ENCODE data around the gene SURF4. TPM values are rescaled to one million over a fixed set of nuclear protein-coding genes. Genes with fewer than 3 reads are reported as not detected.

The SURF4 gene
- 283 and 354 TPM in 2 replicates for total RNA-seq

DNA sequence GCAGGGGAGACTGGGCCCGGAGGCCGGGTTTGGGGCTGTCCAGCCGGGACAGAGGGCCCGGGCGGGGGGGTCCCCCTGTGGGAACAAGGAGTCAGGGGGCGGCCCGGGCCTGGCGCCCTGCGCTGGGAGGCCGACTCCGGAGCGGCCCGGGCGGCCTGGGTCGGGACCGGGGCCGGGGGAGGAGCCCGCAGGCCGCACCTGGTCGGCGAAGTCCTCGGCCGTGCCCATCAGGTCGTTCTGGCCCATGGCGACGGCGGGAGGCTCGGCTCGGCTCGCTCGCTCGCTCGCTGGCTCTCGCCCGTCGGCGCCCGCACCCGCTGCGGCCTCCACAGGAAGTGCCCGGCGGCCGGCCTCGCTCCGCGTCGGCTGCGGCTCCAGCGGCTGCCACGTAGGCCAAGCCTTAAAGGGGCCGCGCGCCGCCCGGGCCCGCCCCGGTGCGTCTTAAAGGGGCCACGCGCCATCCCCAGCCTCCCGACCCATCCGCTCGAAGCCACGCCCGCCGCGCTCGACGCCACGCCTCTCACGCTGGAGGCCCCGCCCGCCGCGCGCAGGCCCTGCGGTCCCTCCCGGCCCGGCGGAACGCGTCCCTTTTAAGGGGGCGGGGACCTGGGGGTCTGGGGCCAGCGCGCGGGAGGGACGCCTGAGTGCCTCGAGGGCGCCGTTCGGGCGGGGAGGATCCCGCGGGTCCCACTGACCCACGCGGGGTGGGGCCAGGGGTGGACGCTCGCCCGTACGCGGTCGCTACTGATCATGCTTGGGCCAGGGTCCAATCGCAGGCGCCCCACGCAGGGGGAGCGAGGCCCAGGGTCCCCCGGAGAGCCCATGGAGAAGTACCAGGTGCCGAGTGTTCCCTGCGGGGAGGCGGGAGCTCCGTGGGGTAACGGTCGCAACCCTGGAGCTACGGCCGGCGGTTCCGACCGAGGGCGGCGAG, at the start of gene SURF4, which contains the start of gene STKLD1:
TSS of gene SURF4 (minus strand) at position 337 of the 931 bp plus-strand sequence. CDS start at position 246, 91 bp downstream.
TSS of gene STKLD1 (plus strand) at position 643 of the 931 bp plus-strand sequence. CDS start at position 751, 108 bp downstream.

DNA sequence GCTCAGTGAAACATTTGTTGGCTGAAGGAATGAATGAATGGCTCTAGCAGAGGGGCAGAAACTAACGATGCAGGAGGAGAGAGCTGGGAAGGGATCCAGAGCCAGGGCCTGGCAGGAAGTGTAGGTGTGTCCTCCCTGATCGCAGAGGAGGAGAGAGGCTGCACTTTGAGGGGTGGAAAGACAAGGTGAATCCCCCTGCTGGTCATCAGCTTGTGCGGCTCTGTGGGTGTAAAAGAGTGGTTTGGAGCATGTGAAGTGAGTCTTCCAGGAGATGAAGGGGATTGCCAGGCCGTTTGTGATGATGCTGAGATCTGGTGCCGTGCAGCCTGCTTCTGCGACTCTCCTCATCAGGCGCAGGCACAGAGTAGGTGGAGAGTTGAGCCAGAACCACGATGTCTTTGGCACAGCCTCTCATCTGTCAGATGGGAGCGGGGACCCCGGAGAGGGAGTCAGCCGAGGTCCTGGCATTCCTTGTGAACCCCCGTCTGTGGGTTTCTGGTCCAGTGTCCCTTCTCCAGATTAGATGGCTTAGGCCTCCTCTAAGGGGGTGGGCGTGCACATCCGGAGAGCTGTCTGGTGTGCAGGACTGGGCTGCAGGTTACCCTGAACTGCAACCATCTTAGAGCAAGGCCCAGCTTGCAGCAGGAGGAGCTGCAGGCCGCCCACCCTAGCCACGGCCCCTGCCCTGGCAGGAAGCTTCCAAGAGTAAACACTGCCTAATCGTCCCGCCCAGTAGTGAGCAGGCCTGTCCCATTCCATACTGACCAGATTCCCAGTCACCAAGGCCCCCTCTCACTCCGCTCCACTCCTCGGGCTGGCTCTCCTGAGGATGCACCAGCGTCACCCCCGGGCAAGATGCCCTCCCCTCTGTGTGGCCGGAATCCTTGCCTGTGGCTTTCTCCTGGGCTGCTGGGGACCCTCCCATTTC, 46.0 kb upstream of the SURF4 start, which contains the start of gene ADAMTS13:
TSS of gene ADAMTS13 (plus strand) at position 753 of the 928 bp plus-strand sequence. CDS start at position 830, 77 bp downstream.

DNA sequence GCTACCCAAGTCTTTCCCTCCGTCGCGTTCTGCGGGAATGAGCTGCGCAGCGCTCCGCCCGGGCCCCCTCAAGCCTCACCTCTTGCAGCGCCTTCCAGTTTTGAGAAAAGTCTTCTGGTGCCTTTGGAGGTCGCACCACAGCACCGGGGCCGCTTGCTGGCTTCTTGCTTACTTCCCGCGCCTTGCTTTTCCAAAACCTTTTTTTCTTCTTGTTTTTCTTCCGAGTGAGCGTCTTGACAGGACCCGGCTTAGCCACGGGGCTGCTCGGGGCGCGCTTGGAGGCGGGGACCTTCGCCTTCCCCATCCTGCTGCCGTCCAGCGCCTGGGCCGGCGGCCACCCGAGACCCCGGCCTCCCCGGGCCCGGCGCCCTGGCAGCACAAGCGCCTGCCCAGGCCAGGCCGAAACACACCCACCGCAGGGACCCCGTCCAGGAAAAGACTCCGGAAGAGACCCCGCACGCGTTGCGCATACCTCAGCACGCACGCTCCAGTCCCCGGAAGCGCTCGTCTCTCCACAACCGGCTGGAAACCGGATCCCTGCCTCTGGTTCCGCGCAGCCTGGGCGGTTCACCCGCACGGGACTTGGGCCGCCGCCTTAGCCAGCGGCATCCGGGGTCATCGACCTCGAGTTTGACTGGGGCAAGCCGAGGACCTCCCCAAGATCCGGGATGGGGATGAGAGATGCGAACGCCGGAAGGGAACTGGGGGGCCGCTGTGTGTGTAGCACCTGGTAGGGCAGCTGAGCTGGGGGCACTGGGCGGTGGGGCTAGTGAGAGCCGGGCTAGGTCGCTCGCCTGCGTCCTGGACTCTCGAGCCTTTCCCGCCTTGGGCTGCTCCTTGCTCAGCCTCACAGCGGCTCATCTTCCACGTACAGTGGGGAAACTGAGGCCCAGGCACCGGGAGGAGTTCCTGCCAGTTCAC, 41.9 kb upstream of the SURF4 start, which contains the start of gene REXO4:
TSS of gene REXO4 (minus strand) at position 470 of the 921 bp plus-strand sequence. CDS start at position 304, 166 bp downstream.

DNA sequence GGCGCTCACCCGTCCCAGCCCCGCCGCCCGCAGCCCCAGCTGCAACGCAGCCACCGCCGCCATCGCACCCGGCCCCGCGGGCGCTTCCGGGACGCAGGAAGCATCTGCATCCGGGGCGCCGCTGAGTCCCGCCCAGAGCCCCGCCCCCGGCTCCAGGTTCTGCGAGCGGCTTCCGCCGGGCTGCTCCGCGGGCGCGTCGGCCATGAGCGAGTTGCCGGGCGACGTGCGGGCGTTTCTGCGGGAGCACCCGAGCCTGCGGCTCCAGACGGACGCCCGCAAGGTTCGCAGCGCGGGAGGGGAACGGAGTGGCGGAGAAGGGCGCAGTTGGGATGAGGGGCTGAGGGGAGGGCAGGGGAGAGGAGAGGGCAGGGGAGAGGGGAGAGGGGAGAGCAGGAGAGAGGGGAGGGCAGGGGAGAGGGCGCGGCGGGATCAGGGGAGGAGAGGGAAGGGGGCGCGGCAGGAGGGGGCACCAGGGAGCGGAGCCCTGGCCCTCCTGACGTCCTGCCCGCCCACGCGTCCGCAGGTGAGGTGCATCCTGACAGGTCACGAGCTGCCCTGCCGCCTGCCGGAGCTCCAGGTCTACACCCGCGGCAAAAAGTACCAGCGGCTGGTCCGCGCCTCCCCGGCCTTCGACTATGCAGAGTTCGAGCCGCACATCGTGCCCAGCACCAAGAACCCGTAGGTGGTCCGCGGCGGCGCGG, 19.3 kb downstream of the SURF4 start, which contains the start of the genes SURF1 and SURF2:
TSS of gene SURF1 (minus strand) at position 97 of the 701 bp plus-strand sequence. CDS start at position 63, 34 bp downstream.
TSS of gene SURF2 (plus strand) at position 160 of the 701 bp plus-strand sequence. CDS start at position 203, 43 bp downstream.

DNA sequence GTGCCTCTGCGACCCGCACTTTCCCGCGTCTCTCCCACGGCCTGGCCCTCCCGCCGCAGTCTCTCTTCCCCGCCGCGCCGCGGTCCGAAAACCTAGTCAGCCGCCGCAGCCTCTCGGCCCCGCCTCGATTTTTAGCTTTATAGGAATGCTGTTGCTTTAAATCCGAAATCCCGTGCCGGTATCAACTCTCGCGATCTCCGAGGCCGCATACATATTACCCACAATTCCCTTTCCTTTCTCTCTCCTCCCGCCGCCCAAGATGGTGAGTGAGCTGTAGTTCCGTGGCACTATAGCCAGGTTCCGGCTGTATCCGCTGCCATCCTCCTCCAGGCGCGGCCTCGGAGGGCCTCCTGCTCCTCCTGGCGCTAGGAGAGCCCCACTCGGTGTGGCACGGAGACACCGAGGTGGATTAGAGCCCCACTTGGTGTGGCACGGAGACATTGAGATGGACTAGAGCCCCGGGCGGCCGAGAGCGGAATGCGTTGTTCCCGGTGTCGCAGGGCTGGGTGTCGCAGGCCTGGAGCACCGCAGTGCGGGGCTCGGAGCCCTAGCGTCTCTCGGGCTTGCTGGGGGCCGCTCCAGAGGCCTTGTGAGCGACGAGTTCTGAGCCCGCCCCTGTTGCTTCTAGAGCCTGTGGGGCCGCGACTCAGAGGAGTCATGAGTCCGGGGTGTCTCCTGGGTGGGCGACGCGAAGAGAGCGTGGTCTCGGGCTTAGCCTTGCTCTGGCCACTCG, 27.7 kb downstream of the SURF4 start, which contains the start of the genes MED22 and RPL7A:
TSS of gene MED22 (minus strand) at position 147 of the 733 bp plus-strand sequence. CDS start 1,469 bp downstream, outside the sequence.
TSS of gene RPL7A (plus strand) at position 234 of the 733 bp plus-strand sequence. CDS start at position 260, 26 bp downstream.

DNA sequence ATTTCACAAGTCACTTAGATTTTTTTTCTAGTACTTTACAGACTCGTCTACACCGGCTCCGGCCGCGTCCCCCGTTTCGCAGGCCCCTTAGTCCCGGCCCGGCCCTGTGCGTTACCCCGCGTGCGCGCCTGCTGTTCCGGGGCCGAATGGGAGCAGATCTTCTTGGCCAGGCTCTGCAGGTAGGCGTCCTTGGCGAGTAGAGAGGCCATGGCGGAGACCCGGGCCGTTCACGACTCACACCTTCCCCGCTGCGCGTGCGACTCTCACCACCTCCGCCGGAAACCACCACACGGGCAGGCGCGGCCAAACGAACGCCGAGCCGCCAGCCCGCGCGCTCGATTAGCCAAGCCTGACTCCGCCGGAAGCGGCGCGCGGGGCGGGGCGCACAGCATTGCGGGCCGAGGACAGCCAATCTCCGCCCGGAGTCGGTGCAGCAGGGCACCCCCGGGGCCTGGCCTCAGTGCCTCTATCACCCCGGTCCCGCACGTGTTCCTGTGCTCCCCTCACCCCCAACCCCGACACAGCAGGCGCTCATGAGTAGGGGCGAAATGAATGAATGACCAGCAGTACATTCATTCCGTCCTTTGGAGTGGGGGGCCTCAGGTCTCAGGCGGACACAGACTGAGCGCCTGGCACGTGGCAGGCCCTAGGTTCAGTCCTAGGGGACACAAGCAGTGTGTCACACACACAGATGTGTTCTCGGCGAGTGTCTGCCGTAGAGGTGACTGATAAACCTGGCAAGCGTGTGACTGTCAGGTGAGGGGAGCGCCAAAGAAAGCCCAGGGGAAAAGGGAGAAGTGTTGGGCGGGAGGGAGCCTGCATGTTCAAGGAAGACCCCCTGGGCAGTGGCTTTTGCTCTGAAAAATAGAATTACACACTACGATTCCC, 39.7 kb downstream of the SURF4 start, which contains the start of gene SURF6:
TSS of gene SURF6 (minus strand) at position 265 of the 888 bp plus-strand sequence. CDS start at position 209, 56 bp downstream.

Other genes starting within 250 kb of the SURF4 start
- 16.5 and 32.2 TPM in 2 replicates for gene GBGT1, start 212.1 kb downstream of the SURF4 start, total RNA-seq
- not detected in 2 replicates for gene OBP2B, start 166.8 kb downstream of the SURF4 start, total RNA-seq
- gene ABO, start 100.9 kb downstream of the SURF4 start, total RNA-seq, result 0.43 TPM in 2 replicates
- 8.0 and 10.5 TPM in 2 replicates for gene SURF6, start 39.9 kb downstream of the SURF4 start, total RNA-seq
- gene MED22, start 27.9 kb downstream of the SURF4 start, total RNA-seq, result 12.1 and 12.5 TPM in 2 replicates
- gene RPL7A, start 27.8 kb downstream of the SURF4 start, total RNA-seq, result 2,195 and 2,415 TPM in 2 replicates
- gene SURF1, start 19.6 kb downstream of the SURF4 start, total RNA-seq, result 21.3 and 31.9 TPM in 2 replicates
- gene SURF2, start 19.5 kb downstream of the SURF4 start, total RNA-seq, result 10.1 and 12.5 TPM in 2 replicates
- gene STKLD1, start 306 bp upstream of the SURF4 start, total RNA-seq, result 0.69 and 0.98 TPM in 2 replicates
- gene REXO4, start 42.0 kb upstream of the SURF4 start, total RNA-seq, result 13.1 and 19.5 TPM in 2 replicates
- 0.52 and 0.65 TPM in 2 replicates for gene ADAMTS13, start 46.3 kb upstream of the SURF4 start, total RNA-seq
- 10.7 and 11.0 TPM in 2 replicates for gene CACFD1, start 83.9 kb upstream of the SURF4 start, total RNA-seq
- 8.2 and 13.2 TPM in 2 replicates for gene SLC2A6, start 103.0 kb upstream of the SURF4 start, total RNA-seq
- gene MYMK, start 148.9 kb upstream of the SURF4 start, total RNA-seq, result not detected in 2 replicates
- gene ADAMTSL2, start 158.6 kb upstream of the SURF4 start, total RNA-seq, result 0.09 and 0.11 TPM in 2 replicates
- not detected in 2 replicates for gene FAM163B, start 233.3 kb upstream of the SURF4 start, total RNA-seq